Neuronal stem cell (in vitro differentiated cells): Measurements from ENCODE around the gene CDKN1B. TPM values are rescaled to one million over a fixed set of nuclear protein-coding genes. Genes with fewer than 3 reads are reported as not detected.

Experiments used
- small RNA-seq: library from polyadenylated mRNA; stranded (forward); fragments of <200 nt; extraction: miRNeasy Mini kit (QIAGEN cat#:217004); gene quantifications from one replicate; pipeline ENCODE3, GENCODE V24; 2013; ENCODE audit not compliant: insufficient read depth

The CDKN1B gene

Small RNAs within 50 kb of the gene (small RNA-seq; reads per million reads assigned to genes)
- gene MIR613: not detected
